Endothelial cell of umbilical vein (primary cell): ENCODE results near the gene MAMDC2. TPM values are rescaled to one million over a fixed set of nuclear protein-coding genes. Genes with fewer than 3 reads are reported as not detected.

ENCODE experiments used
- BruUV-seq: library from RNA; stranded (reverse); fragments of 400-500 nt; replicated peaks from 2 replicates; lab custom pipeline; 2021; lab: Mats Ljungman, UMichigan
- CTCF ChIA-PET: fragments of 300-600, 350-600 bp; sonication (Branson Sonifier 250); formaldehyde crosslinking; loops from one replicate; lab custom pipeline; 2021; ENCODE audit warnings: antibody characterized with exemption, inconsistent platforms; lab: Charles Lee
- POLR2A ChIA-PET: fragments of 300-600, 350-600 bp; sonication (Branson Sonifier 250); formaldehyde crosslinking; loops from one replicate; lab custom pipeline; 2021; ENCODE audit warnings: antibody characterized with exemption, inconsistent platforms; lab: Charles Lee
- DNase-seq: peaks from one replicate; pipeline ENCODE4 v3.0.0-alpha.2; 2011; ENCODE audit warnings: low read depth, low spot score
- FAIRE-seq: peaks from 2 replicates; lab custom pipeline; 2011; peaks lifted over from hg19 to GRCh38; lab: Jason Lieb, UNC
- H2AFZ ChIP-seq: 2 replicates; pipeline ENCODE4 v1.6.0; 2012; ENCODE audit warnings: low read depth, low read length, control low read depth, inconsistent platforms
- H3K27ac ChIP-seq: 2 replicates; pipeline ENCODE4 v1.5.1; 2011; ENCODE audit warnings: low read depth, mild to moderate bottlenecking, control low read depth, low read length, moderate library complexity; ENCODE audit not compliant: insufficient read depth
- H3K27me3 ChIP-seq, 2 experiments: 2 replicates each; pipeline versions ENCODE4 v1.6.0 to v1.6.1; 2011; ENCODE audit warnings: low read length in 2 of 2, mixed read lengths in 1 of 2; ENCODE audit not compliant: control insufficient read depth in 2 of 2, insufficient read depth in 2 of 2
- H3K36me3 ChIP-seq, 2 experiments: 2 replicates in 1 of 2; 3 replicates in 1 of 2; pipeline ENCODE4 v1.5.1; 2011; ENCODE audit warnings: low read length in 2 of 2, mild to moderate bottlenecking in 1 of 2, moderate library complexity in 1 of 2; ENCODE audit not compliant: control insufficient read depth in 2 of 2, insufficient read depth in 2 of 2; ENCODE audit errors: extremely low read depth in 1 of 2
- H3K4me1 ChIP-seq: 3 replicates; pipeline ENCODE4 v1.5.1; 2011; ENCODE audit warnings: mild to moderate bottlenecking, low read length; ENCODE audit not compliant: control insufficient read depth, insufficient read depth; ENCODE audit errors: extremely low read depth
- H3K4me2 ChIP-seq: 2 replicates; pipeline ENCODE4 v1.6.1; 2011; ENCODE audit warnings: low read length, control low read depth, mixed read lengths; ENCODE audit not compliant: insufficient read depth
- H3K4me3 ChIP-seq, 3 experiments: fragments of 200-600 bp in 1 of 3; sonication (generic), shearing (Covaris generic) in 1 of 3; replicated peaks in 1 of 3; 2 replicates each; pipeline ENCODE4 v1.5.1; 2011 to 2016; ENCODE audit warnings: control low read depth in 3 of 3, low read length in 3 of 3, mild to moderate bottlenecking in 2 of 3, inconsistent platforms in 1 of 3, low read depth in 1 of 3, moderate library complexity in 1 of 3; ENCODE audit not compliant: insufficient read depth in 1 of 3
- H3K79me2 ChIP-seq: 2 replicates; pipeline ENCODE4 v1.6.0; 2012; ENCODE audit warnings: low read length, inconsistent platforms; ENCODE audit not compliant: control insufficient read depth, insufficient read depth
- H3K9ac ChIP-seq: replicated peaks from 2 replicates; pipeline ENCODE3; 2011; ENCODE audit warnings: low read length, control low read depth; ENCODE audit not compliant: insufficient read depth; ENCODE audit errors: extremely low read depth
- H3K9me1 ChIP-seq: replicated peaks from 3 replicates; pipeline ENCODE4 v1.6.0; 2011; ENCODE audit warnings: mild to moderate bottlenecking, low read length; ENCODE audit not compliant: control insufficient read depth, insufficient read depth; ENCODE audit errors: extremely low read depth
- H3K9me3 ChIP-seq: replicated peaks from 2 replicates; pipeline ENCODE4 v1.5.1; 2012; ENCODE audit warnings: low read length, inconsistent platforms; ENCODE audit not compliant: control insufficient read depth, insufficient read depth
- H4K20me1 ChIP-seq: replicated peaks from 2 replicates; pipeline ENCODE3; 2011; ENCODE audit warnings: mild to moderate bottlenecking, low read length; ENCODE audit not compliant: control insufficient read depth, insufficient read depth; ENCODE audit errors: extremely low read depth
- EZH2 ChIP-seq: IDR thresholded peaks from 2 replicates; pipeline ENCODE4 v1.6.1; 2012; ENCODE audit warnings: borderline replicate concordance, low read depth, mild to moderate bottlenecking, moderate library complexity, low read length, inconsistent platforms; ENCODE audit not compliant: severe bottlenecking
- FOS ChIP-seq: IDR thresholded peaks from 2 replicates; pipeline ENCODE4 v1.6.1; 2011; ENCODE audit warnings: mild to moderate bottlenecking, low read length, moderate library complexity, borderline replicate concordance; ENCODE audit not compliant: insufficient read depth
- GATA2 ChIP-seq: IDR thresholded peaks from 2 replicates; pipeline ENCODE4 v1.7.0; 2011; ENCODE audit warnings: low read depth, mild to moderate bottlenecking, moderate library complexity, mixed read lengths, low read length; ENCODE audit not compliant: insufficient read length, insufficient read depth
- JUN ChIP-seq: IDR thresholded peaks from 2 replicates; pipeline ENCODE4 v1.6.1; 2011; ENCODE audit warnings: borderline replicate concordance, low read depth; ENCODE audit not compliant: insufficient read length, insufficient read depth
- MAX ChIP-seq: IDR thresholded peaks from 2 replicates; pipeline ENCODE4 v1.6.1; 2011; ENCODE audit not compliant: insufficient read depth, insufficient read length
- MYC ChIP-seq: IDR thresholded peaks from one replicate; pipeline ENCODE4 v1.6.1; 2011; ENCODE audit warnings: mild to moderate bottlenecking, low read depth, low read length
- POLR2A ChIP-seq: IDR thresholded peaks from 2 replicates; pipeline ENCODE4 v1.6.1; 2012; ENCODE audit warnings: low read depth, mild to moderate bottlenecking, control low read depth, low read length
- POLR2AphosphoS5 ChIP-seq: IDR thresholded peaks from 2 replicates; pipeline ENCODE4 v1.6.1; 2012; ENCODE audit warnings: low read depth, mild to moderate bottlenecking, control low read depth, low read length, moderate library complexity; ENCODE audit not compliant: insufficient read depth
- dilution Hi-C: fragments of 300-500 bp; cut with MboI; formaldehyde crosslinking; loops from one replicate; pipeline ENCODE4 v1.15.0; 2019; ENCODE audit warnings: low sequenced_read_pairs; ENCODE audit not compliant: extremely low pct_ligation_motif_present
- intact Hi-C: fragments of 100-400 bp; cut with micrococcal nuclease; formaldehyde crosslinking; loops from one replicate; pipeline ENCODE4 v1.10.0; 2022
- polyA plus RNA-seq, 4 experiments: library from polyadenylated mRNA; depleted of rRNA in 3 of 4; stranded (reverse) in 3 of 4; unstranded in 1 of 4; fragments of >200 nt; gene quantifications; 2 replicates each; pipeline versions ENCODE4 v1.2.1 to v1.2.3, GENCODE V29; 2011 to 2012; ENCODE audit warnings: missing spikeins in 1 of 4
- total RNA-seq: library from RNA; stranded (reverse); gene quantifications from 2 replicates; pipeline ENCODE4 v1.2.3, GENCODE V29; 2021
- TF ChIP-seq, protein P1 (sequence below), 2 donors: IDR thresholded peaks; 1 replicate in 1 of 2; 2 replicates in 1 of 2; pipeline ENCODE4 v1.5.1; 2011; ENCODE audit warnings: low read length in 2 of 2, mild to moderate bottlenecking in 2 of 2, moderate library complexity in 2 of 2, control low read depth in 1 of 2, inconsistent platforms in 1 of 2, low read depth in 1 of 2; ENCODE audit not compliant: insufficient read depth in 1 of 2; ENCODE audit errors: extremely low read depth in 1 of 2

Gene MAMDC2
- total and polyA plus RNA-seq, 2 donors (not counting 3 experiments of a cell fraction or from before 2014, with no cell fraction given): 0.60 to 1.1 TPM

DNA sequence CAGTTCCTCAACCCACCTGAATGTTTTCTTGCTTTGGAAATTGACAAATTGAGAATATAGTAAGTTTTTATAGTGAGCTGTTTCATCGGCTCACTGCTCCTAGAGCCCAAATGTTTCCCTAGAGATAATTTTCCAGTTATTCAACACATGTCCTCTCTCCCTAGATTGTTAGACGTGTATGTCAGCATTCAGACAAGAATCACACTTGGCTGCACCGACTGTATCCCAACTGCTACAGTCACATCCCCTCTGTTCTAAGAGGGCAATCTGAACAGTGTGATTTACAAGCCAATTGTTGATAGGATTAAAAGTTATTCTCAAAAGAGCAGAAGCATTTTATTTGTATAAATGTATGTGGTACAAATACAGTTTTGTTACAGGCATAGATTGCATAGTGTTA, 93.9 kb downstream of the MAMDC2 start:
- H3K9me3 ChIP-seq: no peaks in the 10 kb centered on the region
- ChIA-PET CTCF (interaction anchor here (1.6 kb wide), 1 partner anchor 8 kb away, joined by 3 read pairs; no protein-coding TSS in a partner anchor), POLR2A (no interaction called here)
- no peaks in the 10 kb centered on the region for H3K36me3 ChIP-seq
- no peak for FAIRE-seq
- H3K4me2 ChIP-seq: no peak overlapping the region
- TF ChIP-seq GATA2 (no peak), POLR2AphosphoS5 (no peak), MYC (no peak), JUN (no peak), MAX (no peak), POLR2A (no peak), FOS (no peak), EZH2 (no peak)
- TF ChIP-seq, protein P1, sequence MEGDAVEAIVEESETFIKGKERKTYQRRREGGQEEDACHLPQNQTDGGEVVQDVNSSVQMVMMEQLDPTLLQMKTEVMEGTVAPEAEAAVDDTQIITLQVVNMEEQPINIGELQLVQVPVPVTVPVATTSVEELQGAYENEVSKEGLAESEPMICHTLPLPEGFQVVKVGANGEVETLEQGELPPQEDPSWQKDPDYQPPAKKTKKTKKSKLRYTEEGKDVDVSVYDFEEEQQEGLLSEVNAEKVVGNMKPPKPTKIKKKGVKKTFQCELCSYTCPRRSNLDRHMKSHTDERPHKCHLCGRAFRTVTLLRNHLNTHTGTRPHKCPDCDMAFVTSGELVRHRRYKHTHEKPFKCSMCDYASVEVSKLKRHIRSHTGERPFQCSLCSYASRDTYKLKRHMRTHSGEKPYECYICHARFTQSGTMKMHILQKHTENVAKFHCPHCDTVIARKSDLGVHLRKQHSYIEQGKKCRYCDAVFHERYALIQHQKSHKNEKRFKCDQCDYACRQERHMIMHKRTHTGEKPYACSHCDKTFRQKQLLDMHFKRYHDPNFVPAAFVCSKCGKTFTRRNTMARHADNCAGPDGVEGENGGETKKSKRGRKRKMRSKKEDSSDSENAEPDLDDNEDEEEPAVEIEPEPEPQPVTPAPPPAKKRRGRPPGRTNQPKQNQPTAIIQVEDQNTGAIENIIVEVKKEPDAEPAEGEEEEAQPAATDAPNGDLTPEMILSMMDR (IDR thresholded peaks at IDR 0.05; ENCODE audit: extremely low read depth in 1 of 2, insufficient read depth in 1 of 2, low read depth in 1 of 2, low read length in 2 of 2): no peak
- H3K9me1 ChIP-seq: no peaks in the 10 kb centered on the region
- dilution Hi-C loops (no loop called here), intact Hi-C loops (loop anchor here (10.0 kb wide), 1 partner anchor 87 kb away; no protein-coding TSS in a partner anchor)
- H3K4me1 ChIP-seq: peaks cover 22% of the 10 kb centered on the region
- H3K27me3 ChIP-seq: no peaks in the 10 kb centered on the region
- H3K4me3 ChIP-seq: no peak overlapping the region
- H3K9ac ChIP-seq: no peak overlapping the region
- no peak for DNase-seq
- H4K20me1 ChIP-seq: no peaks in the 10 kb centered on the region
- H3K79me2 ChIP-seq: no peaks in the 10 kb centered on the region
- BruUV-seq: no TSS peak
- no peak overlapping the region for H3K27ac ChIP-seq
- H2AFZ ChIP-seq: no peak overlapping the region
